ENCODE results near the gene JARID2. TPM values are rescaled to one million over a fixed set of nuclear protein-coding genes. Genes with fewer than 3 reads are reported as not detected.

The JARID2 gene
- total and polyA plus RNA-seq, 2 of the 4 experiments (the other 2 are of a cell fraction): 9.6 to 12.9 TPM

GRCh38 chr6:15484140-15484539 lies 238.3 kb downstream of the JARID2 start:
- no CpG with 5 or more reads among the region's 3 CpGs for WGBS, 2 experiments (ENCODE audit: extremely low coverage in 2 of 2, insufficient read length in 1 of 2)
- no peak overlapping the region for H3K56ac ChIP-seq (ENCODE audit: extremely low read depth, insufficient read depth, low read length)
- dilution Hi-C loops (cut with HindIII; ENCODE audit: low sequenced_read_pairs, unreplicated experiment): no loop called here
- TF ChIP-seq CTCF (conservative IDR thresholded peaks at IDR 0.05; ENCODE audit: low read depth, low read length) (no peak), POLR2A (IDR thresholded peaks at IDR 0.05; ENCODE audit: low read depth, low read length) (no peak), BHLHE40 (IDR thresholded peaks at IDR 0.05; ENCODE audit: low read depth, low read length) (no peak), ELK1 (IDR thresholded peaks at IDR 0.05; ENCODE audit: borderline replicate concordance, low read depth, low read length) (no peak), RCOR1 (IDR thresholded peaks at IDR 0.05; ENCODE audit: insufficient replicate concordance, low read length) (no peak), FOS (IDR thresholded peaks at IDR 0.05; ENCODE audit: low read depth, low read length) (no peak)
- H4K5ac ChIP-seq (ENCODE audit: low read depth, low read length): no peak overlapping the region
- no peak overlapping the region for H3K9ac ChIP-seq (ENCODE audit: low read depth, low read length)
- H4K91ac ChIP-seq (ENCODE audit: insufficient read depth, low read depth, low read length): no peak overlapping the region
- no peak overlapping the region for H2BK120ac ChIP-seq (ENCODE audit: low read depth, low read length)
- peaks cover 23 to 61% of the 10 kb centered on the region in 2 experiments for H3K79me1 ChIP-seq (ENCODE audit: low read depth in 1 of 2, low read length in 2 of 2)
- 0 out of 2 replicates have a peak overlapping the region, but pooled peaks have one; percentile 5 for H3K18ac ChIP-seq (ENCODE audit: low read depth, low read length)
- no peak overlapping the region for H2BK20ac ChIP-seq (ENCODE audit: low read depth, low read length)
- ChIA-PET CTCF (no interaction called here), POLR2A (ENCODE audit: unreplicated experiment) (no interaction called here)
- no peak overlapping the region for H4K8ac ChIP-seq (ENCODE audit: low read depth in 2 of 2, low read length in 2 of 2)
- no peaks in the 10 kb centered on the region for H3K9me3 ChIP-seq (ENCODE audit: control insufficient read depth, insufficient read depth, low read length)
- H3K36me3 ChIP-seq (ENCODE audit: control insufficient read depth, insufficient read depth, low read length): peaks cover 18% of the 10 kb centered on the region
- H4K20me1 ChIP-seq (ENCODE audit: insufficient read depth, low read length): peaks cover 9% of the 10 kb centered on the region; the same call in 1 of the 2 replicates
- H3K4me3 ChIP-seq (ENCODE audit: insufficient read depth, low read depth, low read length): no peak overlapping the region
- no peak overlapping the region for H2BK5ac ChIP-seq (ENCODE audit: low read depth, low read length, poor library complexity, severe bottlenecking)
- peaks cover 18% of the 10 kb centered on the region; the same call in 1 of the 2 replicates for H3K9me1 ChIP-seq (ENCODE audit: insufficient read depth, low read length)
- in situ Hi-C loops (cut with MboI; ENCODE audit: low sequenced_read_pairs): no loop called here
- ATAC-seq (ENCODE audit: low read depth) (no peak), DNase-seq (no peak)
- 0 out of 2 replicates have a peak overlapping the region, but pooled peaks have one; percentile 2 for H2AK5ac ChIP-seq (ENCODE audit: low read depth, low read length)
- H3K23ac ChIP-seq (ENCODE audit: low read depth, low read length): no peak overlapping the region
- no peak overlapping the region for H3K14ac ChIP-seq (replicated peaks; ENCODE audit: low read depth, low read length)
- no peak overlapping the region for H3K4ac ChIP-seq (ENCODE audit: low read depth, low read length)
- H3K27me3 ChIP-seq (ENCODE audit: control insufficient read depth, insufficient read depth, low read length): no peaks in the 10 kb centered on the region
- no TSS peak for BruUV-seq (replicated peaks)
- peaks cover 7% of the 10 kb centered on the region; the same call in 1 of the 2 replicates for H3K4me1 ChIP-seq (ENCODE audit: control insufficient read depth, insufficient read depth, low read length)
- no peak overlapping the region for H3K4me2 ChIP-seq (ENCODE audit: low read depth, low read length)
- H2BK15ac ChIP-seq (ENCODE audit: low read depth, low read length): no peak overlapping the region
- H2AFZ ChIP-seq (replicated peaks; ENCODE audit: low read length, poor library complexity): no peak overlapping the region
- no peak overlapping the region for H3K27ac ChIP-seq (ENCODE audit: insufficient read depth, low read length)
- intact Hi-C loops (cut with micrococcal nuclease): no loop called here
- H2AK9ac ChIP-seq (replicated peaks; ENCODE audit: low read depth, low read length, poor library complexity): no peak overlapping the region
